HS-27A (cell line): ENCODE results near the gene RORC.

Source experiments
- DNase-seq: peaks from one replicate; pipeline ENCODE4 v3.0.0-alpha.2; 2012; ENCODE audit warnings: low read depth, missing footprints

Gene RORC

GRCh38 chr1:151825751-151826660, 5.6 kb downstream of the RORC start:
- DNase-seq, result no peak

GRCh38 chr1:151825204-151825603, 6.4 kb downstream of the RORC start:
- DNase-seq, result no peak

- no peak for DNase-seq
Measured at GRCh38 chr1:151823175-151823574, 8.4 kb downstream of the RORC start.

GRCh38 chr1:151822404-151822803, 9.2 kb downstream of the RORC start:
- no peak for DNase-seq

GRCh38 chr1:151820940-151821339, 10.7 kb downstream of the RORC start:
- no peak for DNase-seq

- no peak for DNase-seq
Measured at GRCh38 chr1:151819976-151820623, 11.5 kb downstream of the RORC start.

- DNase-seq, result no peak
Measured at GRCh38 chr1:151819227-151819835, 12.3 kb downstream of the RORC start.

GRCh38 chr1:151817353-151817730, 14.3 kb downstream of the RORC start:
- no peak for DNase-seq

GRCh38 chr1:151816548-151817352, 14.9 kb downstream of the RORC start:
- no peak for DNase-seq

GRCh38 chr1:151815716-151816327, 15.8 kb downstream of the RORC start:
- DNase-seq, result no peak

- DNase-seq, result no peak
Measured at GRCh38 chr1:151814971-151815545, 16.5 kb downstream of the RORC start.

GRCh38 chr1:151814426-151814825, 17.2 kb downstream of the RORC start:
- no peak for DNase-seq

- no peak for DNase-seq
Measured at GRCh38 chr1:151813271-151813977, 18.2 kb downstream of the RORC start.

- no peak for DNase-seq
Measured at GRCh38 chr1:151811181-151811580, 20.4 kb downstream of the RORC start.

- no peak for DNase-seq
Measured at GRCh38 chr1:151809985-151810556, 21.5 kb downstream of the RORC start.

GRCh38 chr1:151809290-151809984, 22.2 kb downstream of the RORC start:
- DNase-seq, result no peak

- no peak for DNase-seq
Measured at GRCh38 chr1:151807766-151808165, 23.8 kb downstream of the RORC start.

GRCh38 chr1:151807131-151807530, 24.5 kb downstream of the RORC start:
- no peak for DNase-seq

- no peak for DNase-seq
Measured at GRCh38 chr1:151806170-151806569, 25.4 kb downstream of the RORC start.
